CD4-positive, alpha-beta T cell treated with Interleukin-1 beta for 1 hour (primary cell): Measurements from ENCODE around the gene UMODL1.

Experiments
- DNase-seq, 2 donors: peaks; one replicate each; pipeline ENCODE4 v3.0.0-alpha.2; 2020 to 2022

UMODL1 gene

DNA sequence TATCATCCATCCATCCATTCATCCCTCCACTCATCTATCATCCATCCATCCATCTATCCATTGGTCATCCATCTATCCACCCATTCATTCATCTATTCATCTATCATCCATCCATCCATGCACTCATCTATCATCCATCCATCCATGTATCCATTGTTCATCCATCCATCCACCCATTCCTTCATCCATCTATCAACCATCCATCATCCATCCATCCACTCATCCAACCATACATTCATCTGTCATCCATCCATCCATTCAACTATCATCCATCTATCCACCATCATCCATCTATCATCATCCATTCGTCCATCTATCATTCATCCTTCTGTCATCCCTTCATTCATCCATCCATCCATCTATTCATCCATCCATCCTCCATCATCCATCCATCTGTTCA is 61.1 kb downstream of the UMODL1 start:
- no peak for DNase-seq

DNA sequence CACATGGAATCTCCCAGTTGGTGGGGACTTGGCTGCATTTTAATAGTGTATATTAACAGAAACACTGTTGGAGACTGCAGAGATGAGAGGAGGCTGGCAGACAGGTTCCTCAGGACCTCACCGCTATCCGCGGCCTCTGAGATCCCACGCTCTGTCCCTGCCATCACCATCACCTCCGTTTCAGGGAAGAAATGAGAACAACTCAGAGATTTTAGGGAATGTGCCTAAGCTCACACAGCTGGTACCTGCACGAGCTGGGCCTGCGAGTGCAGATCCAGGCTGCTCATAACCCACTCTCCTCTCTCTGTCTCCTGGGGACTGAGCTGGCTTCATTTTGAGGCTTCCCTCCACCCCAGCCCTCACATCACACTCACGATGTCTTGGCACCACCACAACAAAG is 62.0 kb downstream of the UMODL1 start:
- DNase-seq = no peak

DNA sequence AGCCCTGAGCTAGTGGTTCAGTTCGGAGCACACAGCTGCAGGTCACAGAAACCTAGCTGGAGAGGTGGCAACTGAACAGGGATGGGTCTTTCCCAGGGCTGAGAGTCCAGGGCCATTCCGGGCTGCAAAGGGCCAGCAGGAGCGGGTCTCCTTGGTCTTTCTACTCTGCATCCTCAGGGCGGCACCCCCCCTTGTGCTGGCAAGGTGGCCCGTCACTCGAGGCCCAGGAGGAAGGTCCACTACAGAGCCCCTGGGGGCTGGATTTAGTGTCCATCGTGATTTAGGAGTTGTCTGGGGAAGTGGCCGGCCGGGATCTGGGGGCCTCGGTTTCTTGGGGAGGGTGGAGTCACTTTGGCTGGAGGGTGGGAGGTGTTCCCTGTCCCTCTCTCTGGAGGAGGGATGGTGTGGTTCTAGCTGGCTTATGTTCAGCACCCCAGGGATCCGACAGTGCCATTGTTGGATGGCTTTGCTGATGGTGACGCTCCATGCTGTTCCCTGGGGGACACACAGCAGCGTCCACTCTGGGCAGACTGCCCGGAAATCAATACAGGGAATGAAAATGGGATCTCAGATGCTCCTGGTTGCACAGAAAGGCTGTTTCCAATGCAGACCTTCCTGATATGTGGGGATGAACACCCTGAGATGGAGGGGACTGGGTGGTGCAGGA is 64.4 kb downstream of the UMODL1 start:
- no peak for DNase-seq

DNA sequence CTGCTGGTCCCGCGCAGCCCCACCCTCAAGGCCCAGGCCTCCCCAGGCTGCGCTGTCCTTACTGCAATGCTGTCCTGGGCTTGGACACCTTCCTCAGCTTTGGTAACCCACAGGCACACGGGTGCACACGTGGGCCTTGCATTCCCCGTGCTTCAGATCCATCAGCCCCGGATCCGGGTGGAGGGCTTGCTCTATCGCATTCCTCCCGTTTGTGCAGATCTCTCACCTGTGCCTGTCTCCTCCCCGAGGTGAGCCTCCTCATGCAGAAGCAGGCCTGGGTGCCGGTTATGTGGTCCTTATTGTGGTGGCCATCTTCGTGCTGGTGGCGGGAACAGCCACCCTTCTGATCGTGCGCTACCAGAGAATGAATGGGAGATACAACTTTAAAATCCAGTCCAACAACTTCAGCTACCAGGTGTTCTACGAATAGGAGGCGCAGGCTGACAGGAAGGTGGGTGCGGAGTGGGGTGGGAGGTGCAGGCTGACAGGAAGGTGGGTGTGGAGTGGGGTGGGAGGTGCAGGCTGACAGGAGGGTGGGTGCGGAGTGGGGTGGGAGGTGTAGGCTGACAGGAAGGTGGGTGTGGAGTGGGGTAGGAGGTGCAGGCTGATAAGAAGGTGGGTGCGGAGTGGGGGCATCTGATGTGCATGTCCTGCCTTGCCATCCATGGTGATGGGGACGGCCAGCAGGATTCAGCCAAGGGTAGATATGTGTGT is 66.2 kb downstream of the UMODL1 start:
- no peak for DNase-seq

DNA sequence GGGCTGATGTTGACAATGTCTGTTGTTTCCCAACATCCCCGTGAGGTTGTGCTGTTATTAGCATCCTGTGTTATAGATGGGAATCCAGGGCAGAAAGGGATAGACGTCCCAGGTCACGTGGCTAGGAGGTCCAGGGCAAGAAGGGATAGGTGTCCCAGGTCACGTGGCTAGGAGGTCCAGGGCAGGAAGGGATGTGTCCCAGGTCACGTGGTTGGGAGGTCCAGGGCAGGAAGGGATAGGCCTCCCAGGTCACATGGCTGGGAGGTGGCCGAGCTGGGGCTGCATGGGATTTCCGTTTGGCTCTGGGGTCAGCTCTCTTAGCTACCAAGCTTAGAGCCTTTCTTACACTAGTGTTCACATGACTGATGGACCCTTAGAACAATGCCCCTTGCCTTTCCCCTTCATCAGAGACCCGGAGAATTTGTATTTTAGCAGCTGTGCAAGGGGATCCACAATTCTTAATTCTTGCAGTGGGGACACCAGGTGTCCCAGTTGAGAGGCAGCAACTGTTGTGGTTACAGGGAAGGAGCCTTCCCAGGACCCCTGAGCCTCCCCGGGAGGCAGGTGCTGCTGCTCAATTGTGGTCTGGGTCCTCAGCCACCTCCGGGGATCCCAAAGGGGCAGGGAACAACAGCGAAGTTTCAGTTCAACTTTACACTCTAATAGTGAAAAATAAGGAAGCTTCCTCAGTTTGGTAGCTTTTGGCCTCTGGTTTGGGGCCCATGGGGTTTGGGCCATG is 69.2 kb downstream of the UMODL1 start:
- DNase-seq = no peak

DNA sequence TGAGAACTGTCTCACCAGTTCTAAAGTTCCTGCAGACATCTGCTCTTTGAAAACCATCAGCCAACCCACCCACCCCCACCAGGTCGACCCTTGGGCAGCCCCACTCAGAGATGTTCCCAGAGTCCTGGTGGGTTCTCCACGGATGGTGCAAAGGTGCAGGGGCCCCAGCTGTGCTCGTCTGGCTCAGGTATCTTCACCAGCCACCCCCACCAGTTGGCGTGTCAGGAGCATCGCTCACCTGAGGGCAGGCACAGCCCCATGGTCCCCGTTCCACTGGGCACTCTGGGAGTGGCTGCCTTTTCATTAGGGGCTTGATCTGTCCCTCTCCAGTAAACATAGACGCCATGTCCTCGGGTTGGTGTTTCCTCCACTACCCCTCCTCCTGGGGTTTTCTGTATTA is 70.5 kb downstream of the UMODL1 start:
- DNase-seq = no peak

DNA sequence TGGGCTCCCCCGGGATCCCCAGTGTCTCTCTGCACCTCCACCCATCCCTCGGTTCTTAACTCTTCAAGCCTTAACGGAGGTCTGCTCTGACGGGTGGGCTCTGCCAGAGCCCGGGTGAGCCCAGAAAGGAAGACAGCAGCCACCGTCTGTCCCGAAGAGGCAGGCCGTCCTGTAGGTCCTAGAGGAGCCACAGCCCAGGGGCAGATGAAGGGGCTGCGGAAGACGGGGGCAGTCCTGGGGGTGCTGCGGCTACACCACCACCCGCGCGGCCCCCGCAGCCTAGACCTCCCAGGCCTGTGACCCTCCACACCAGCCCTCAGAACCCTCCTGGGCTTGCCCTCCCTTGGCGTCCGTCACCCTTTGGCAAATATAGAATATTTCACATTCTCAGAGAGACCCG is 71.0 kb downstream of the UMODL1 start:
- no peak for DNase-seq

DNA sequence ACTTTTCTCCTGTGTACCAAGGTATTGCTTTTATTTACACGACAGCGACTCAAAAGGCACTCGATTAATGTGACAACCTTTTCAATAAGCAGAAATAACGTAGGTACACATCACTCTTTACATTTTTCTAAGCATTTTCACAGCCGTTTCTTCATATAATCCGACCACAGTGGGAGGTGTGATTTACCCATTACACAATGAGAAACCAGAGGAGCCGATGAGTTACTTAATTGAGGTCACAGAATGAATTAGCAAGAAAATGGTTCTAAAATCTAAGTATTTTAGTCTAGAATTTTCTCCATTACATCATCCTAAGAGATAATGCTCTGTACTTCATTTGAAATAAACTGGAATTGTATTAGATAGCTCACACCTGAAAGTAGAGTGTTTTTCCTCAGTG is 71.5 kb downstream of the UMODL1 start:
- no peak for DNase-seq

DNA sequence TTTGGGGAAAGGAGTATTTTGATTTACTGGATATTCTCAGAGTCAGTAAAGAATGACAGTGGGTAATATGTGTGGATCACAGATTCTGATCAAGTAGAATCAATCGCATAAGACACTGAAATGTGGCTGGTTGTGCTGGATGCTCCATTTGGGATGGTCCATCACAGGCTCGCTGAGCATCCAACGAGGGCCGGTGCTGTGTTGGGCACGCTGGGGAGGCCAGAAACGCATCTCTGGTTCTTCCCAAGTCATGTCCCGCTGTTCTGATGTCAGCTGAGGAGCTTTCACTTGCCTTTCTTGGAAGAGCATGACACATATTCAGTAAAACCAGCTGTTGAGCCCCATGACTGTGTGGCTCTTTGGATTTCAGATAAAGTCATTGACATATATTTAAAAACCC is 72.0 kb downstream of the UMODL1 start:
- DNase-seq = no peak

DNA sequence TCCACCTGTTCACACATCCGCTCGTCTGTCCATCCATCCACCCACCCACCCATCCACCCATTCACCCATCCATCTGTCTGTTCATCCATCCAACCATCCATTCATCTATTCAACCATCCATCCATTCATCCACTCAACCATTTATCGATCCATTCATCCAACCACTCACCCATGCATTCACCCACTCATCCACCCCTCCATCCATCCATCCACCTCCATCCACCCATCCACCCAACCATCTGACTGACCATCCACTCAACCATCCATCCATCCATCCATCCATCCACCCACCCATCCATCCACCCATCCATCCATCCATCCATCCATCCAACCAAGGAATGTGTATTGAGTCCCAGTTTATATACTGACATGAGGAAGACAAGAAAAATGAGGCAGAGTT is 73.1 kb downstream of the UMODL1 start:
- DNase-seq = no peak

DNA sequence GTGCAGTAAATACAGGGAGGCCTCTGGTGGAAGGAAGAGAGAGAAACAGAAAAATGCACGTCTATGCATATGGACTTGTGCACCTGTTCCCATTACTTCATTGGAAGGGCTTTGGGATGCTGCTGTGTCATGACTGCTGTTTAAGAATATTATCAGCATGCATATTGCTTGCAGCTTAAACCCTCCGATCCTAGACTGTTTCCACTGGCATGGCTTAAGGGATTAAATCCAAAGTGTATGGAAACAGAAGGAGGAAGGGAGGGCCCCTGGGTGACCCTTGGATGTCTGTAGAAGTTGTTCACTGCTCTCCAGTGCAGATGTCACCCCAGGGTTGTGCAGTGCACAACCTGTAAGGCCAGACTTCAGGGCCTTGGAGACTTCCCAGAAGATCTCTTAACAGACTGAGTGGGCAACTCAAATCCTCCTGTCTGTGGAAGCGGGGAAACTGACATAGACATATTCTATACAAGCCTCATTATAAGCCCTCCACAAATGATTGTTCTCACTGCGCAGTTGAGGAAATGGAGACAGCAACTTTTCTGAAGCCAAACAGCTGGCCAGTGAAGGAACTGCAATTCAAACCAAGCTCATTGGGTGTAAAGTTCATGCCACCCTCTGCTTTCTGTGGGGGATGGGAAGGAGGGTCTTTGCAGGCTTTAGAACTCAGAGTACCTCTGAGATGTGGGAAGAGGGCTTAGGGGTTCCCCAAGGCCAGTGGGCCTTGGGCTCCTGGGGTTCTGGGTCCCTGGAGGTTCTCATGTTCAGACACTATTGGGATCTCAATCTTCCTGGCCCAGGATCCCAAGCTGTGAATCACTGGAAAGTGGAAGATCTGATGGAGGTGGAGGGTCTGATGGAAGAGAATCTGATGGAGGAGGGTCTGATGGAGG is 73.8 kb downstream of the UMODL1 start:
- no peak for DNase-seq

DNA sequence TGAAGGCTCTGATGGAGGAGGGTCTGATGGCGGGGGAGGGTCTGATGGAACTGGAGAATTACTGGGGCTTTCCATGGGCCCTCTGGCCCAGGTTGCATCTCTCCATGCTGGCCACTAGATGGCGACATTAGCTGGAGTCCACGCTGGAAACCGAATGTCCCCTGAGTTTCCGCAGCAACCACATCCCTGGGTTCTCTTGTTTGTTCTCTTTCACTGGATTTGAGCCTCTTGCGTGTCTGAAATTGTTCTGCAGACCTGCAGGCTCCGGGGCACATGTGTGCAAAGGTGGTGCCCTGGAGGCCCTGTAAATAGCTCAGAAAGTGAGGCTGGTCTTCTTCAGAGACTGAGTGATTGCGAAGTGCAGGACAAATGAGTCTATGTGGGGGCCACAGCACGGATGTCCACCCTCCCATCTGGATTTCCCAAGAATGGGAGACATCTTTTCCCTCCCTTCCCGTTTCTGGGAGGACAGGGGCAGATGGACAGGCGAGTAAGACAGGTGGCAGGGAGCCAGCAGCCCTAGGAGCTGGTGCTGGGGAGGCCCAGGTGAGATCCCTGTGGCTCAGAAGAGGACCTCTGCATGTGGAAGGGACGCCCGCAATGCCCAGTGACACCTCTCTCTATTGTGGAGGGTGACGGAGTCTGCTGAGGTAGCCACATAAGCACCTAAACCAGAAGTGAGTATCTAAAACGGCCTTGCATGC is 74.6 kb downstream of the UMODL1 start:
- peak; percentile 70 to 74 for DNase-seq

DNA sequence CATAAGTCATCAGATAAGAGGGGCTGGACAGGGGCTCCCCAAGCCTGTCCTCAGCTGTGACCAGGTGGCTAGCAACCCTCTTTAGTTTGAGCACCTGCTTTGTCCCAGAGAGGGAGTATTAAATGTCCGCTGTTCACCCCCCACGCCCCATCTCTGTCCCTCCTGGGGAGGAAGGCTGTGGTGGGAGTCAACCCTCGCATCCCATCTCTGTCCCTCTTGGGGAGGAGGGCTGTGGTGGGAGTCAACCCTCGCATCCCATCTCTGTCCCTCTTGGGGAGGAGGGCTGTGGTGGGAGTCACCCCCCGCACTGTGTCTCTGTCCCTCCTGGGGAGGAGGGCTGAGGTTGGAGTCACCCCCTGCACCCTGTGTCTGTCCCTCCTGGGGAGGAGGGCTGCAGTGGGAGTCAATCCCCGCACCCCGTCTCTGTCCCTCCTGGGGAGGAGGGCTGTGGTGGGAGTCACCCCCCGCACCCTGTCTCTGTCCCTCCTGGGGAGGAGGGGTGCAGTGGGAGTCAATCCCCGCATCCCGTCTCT is 75.2 kb downstream of the UMODL1 start:
- DNase-seq = no peak

DNA sequence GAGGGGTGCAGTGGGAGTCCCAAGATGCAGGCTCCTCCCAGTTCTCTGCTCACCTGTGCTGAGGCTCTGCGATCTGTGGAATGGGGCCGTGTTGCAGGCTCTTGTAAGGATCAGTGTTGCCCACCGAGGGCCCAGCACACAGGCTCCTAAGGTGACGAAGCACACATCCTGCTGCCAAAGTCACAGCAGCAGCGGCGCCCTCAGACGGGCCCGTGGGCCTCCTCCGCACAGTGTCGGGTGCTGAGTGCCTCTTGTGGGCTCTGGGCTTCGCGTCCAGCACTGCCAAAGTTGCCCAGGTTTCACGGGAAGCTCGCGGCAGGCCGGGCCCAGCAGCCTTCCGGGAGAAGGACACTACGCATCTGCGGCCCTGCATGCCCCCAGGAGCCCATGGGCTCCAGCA is 75.7 kb downstream of the UMODL1 start:
- DNase-seq = no peak

DNA sequence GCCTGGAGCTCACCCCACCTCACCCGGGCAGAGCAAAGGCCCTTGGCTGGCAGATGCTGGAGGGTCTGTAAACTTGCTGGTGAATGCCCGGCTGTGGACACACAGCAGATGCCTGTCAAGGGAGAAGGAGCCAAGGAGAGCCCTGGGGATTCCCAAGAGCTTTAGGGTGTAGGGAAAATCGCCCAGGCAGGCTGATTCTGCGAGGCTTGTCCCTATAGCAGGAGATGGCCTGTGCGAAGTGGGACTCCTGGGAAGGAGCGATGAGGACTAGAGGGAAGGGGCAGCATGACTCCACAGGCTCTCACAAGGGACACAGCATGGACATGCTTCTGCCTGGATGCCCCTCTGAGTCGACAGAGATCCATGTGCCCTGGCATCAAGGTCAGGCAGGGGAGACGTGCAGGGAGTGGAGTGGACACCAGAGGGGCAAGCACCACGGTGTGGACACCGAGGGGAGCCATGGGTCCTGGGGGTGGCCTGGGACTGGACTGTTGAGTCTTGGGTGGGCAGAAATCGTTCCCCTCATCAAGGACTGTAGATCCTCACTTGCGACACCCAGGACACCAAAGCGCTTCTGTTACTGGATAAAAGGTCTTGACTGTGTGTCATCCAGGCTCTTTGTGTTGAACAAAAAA is 76.4 kb downstream of the UMODL1 start:
- no peak for DNase-seq

DNA sequence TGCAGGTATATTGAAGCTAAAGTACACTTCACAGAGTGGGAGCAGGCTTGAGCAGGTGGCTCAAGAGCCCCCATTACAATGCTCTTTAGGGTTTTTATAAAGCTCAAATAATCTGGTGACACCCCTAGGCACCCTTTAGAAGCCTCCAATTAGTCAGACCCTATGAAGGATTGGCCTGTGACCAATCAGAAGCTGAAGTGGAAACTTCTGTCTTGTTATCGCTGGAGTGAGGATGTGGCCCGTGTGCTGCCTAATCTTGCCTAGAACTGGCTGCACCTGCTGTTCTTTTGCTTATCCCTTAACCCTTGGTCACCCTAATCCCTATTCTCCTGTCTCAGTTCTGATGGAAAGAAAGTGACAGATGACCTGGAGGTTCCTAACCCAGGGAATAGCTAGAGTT is 77.0 kb downstream of the UMODL1 start:
- DNase-seq = no peak

DNA sequence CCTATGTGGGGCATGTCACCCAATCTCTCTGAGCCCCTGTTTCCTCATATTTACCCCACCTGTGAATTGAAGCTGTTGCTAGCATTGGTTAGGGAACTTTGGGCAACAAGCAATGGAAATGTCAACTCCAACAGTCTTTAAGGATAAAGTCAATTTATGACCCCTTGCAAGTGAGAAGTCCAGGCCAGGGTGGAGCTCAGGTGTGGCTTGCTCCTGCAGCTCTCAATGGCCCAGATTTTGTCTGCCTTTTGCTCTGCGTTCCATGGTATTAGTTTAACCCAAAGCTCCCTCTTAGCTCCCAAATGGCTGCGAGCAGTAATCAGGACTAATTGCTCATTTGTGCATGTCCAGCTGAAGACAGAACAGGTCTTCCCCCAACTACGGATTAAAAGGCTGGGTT is 77.5 kb downstream of the UMODL1 start:
- DNase-seq = no peak

DNA sequence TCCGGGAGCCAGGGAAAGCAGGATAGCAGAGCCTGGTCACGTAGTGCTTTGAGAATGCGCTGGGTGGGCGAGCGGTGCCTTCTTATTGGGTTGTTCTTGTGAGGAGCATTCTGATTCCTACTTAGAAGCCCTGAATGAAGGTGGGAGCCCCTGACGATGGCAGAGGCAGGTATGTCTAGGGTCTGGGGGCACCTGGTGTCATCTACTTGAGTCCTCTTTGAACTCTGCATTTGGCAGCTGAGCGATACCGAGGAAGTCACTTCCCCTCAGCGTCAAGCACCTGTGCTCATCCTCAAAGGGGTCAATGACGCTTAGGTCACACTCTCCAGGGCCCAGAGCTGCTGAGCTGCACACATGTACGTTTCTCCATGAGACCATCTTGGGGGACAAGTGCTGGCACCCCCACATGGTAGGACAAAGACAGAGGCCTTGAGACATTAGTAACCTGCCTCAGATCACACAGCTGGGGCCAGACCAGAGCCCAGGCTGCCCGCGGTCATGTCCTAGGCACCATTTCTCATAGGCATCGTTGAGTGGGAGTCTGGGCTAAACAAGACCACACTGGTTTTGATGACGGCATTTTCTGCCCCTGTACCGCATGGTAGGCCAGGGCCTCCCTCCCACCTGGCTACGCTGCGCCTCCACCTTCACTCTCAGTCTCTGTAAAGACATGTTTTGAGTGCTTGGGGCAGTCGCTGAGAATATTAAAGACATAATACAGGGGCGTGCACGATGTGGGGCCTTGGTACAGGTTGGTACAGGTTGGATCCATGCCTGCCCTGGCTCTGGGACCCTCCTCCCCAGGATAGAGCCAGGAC is 78.7 kb downstream of the UMODL1 start:
- DNase-seq = no peak

DNA sequence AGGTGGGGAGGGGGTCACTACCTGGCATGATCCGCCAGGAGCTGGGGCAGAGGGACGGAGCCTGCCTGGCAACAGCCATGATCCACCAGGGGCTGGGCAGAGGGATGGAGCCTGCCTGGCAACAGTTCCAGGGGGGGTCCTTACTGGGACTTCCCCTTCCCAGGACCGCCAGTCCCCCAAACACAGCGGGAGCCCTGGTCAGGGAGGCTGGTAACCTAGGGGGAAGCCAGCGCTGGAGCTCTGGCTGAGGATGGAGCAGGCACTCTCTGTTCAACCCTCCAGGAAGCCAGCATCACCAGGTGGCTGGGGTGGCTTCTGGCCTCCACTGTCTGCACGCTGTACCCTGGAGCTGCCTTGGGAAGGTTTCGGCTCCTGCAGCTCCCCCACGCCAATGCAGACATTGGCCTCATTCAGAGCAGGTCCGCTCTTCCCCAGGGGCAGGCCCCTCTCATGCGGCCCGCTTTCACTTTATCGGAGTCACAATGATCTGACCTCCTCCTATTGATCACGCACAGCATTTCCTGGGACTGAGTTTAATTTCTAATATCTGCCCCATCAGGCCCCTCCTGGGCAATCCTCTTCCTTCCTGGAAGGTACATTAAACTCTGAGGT is 79.5 kb downstream of the UMODL1 start:
- DNase-seq = no peak
